Measurements from ENCODE around the gene WDR4. TPM values are rescaled to one million over a fixed set of nuclear protein-coding genes. Genes with fewer than 3 reads are reported as not detected.
"Not testable (repeated sequence)": the region's sequence is repeated elsewhere in the genome, so short reads cannot be mapped to it uniquely, and the experiment has no call there.

Gene WDR4
- total RNA-seq, 4 donors from 2014 or later: 13.0 to 30.6 (median 17.4) TPM

DNA sequence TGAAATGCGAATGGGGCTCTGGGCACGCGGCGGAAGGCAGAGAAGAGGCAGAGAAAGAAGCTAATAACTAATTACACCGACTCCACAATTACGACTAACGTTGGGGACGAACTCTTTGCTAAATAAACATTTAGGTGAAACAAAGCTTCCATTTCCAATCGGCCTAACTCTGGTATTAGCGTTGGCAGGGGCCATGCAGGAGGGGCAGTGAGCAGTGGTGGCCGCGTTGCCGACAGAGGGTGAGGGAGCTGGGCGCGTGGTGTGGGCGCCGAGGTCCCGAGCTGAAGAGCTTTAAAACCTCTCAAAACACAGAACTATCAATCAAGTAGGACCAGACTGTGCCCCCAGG lies 13.2 kb upstream of the WDR4 start:
- TF ChIP-seq, protein P1, sequence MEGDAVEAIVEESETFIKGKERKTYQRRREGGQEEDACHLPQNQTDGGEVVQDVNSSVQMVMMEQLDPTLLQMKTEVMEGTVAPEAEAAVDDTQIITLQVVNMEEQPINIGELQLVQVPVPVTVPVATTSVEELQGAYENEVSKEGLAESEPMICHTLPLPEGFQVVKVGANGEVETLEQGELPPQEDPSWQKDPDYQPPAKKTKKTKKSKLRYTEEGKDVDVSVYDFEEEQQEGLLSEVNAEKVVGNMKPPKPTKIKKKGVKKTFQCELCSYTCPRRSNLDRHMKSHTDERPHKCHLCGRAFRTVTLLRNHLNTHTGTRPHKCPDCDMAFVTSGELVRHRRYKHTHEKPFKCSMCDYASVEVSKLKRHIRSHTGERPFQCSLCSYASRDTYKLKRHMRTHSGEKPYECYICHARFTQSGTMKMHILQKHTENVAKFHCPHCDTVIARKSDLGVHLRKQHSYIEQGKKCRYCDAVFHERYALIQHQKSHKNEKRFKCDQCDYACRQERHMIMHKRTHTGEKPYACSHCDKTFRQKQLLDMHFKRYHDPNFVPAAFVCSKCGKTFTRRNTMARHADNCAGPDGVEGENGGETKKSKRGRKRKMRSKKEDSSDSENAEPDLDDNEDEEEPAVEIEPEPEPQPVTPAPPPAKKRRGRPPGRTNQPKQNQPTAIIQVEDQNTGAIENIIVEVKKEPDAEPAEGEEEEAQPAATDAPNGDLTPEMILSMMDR (IDR thresholded peaks at IDR 0.05): no peak
- TF ChIP-seq EP300 (IDR thresholded peaks at IDR 0.05) (no peak), POLR2A (IDR thresholded peaks at IDR 0.05) (no peak)
- H3K4me3 ChIP-seq: peak overlapping the region; percentile 66 to 97 (median 84)
- H3K4me1 ChIP-seq: peaks cover 0 to 27% (median 5%) of the 10 kb centered on the region in 4 donors
- H3K36me3 ChIP-seq: peaks cover 0 to 13% (median 0%) of the 10 kb centered on the region in 3 donors
- no peak for DNase-seq (ENCODE audit: low spot score in 2 of 2)
- 19 to 24% methylated on average over 17 to 18 of the region's 18 CpGs for WGBS, 2 donors
- no peaks in the 10 kb centered on the region for H3K9me3 ChIP-seq
- H3K27me3 ChIP-seq: no peaks in the 10 kb centered on the region
- peak overlapping the region; percentile 79 to 99 (median 94) for H3K27ac ChIP-seq

DNA sequence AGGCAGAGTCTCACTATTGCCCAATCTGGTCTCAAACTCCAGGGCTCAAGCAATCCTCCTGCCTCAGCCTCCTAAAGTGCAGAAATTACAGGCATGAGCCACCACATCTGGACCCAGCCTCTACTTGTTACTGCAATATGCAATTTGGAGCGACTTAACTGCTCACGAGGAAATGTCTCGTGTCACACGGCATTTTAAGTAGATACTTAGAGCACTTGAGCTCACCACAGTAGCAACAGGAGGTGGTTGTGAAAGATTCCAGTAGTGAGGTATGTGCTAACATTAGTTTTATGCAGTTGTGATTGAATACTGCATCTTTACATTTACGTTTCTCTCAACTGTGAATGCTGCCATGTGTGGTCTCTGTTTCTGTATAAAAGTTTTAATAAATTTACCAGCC lies 8.0 kb upstream of the WDR4 start:
- H3K4me3 ChIP-seq: no peak overlapping the region
- H3K27ac ChIP-seq: no peak overlapping the region
- H3K36me3 ChIP-seq: peaks cover 0 to 9% (median 0%) of the 10 kb centered on the region in 3 donors
- no peak for DNase-seq (ENCODE audit: low spot score in 2 of 2)
- TF ChIP-seq, protein P1 (IDR thresholded peaks at IDR 0.05): no peak
- TF ChIP-seq POLR2A (IDR thresholded peaks at IDR 0.05) (no peak), EP300 (IDR thresholded peaks at IDR 0.05) (no peak)
- H3K4me1 ChIP-seq: peaks cover 0 to 2% (median under 1%) of the 10 kb centered on the region in 4 donors
- 90 to 92% methylated on average over 5 of the region's 5 CpGs for WGBS, 2 donors
- no peaks in the 10 kb centered on the region for H3K9me3 ChIP-seq
- H3K27me3 ChIP-seq: no peaks in the 10 kb centered on the region

DNA sequence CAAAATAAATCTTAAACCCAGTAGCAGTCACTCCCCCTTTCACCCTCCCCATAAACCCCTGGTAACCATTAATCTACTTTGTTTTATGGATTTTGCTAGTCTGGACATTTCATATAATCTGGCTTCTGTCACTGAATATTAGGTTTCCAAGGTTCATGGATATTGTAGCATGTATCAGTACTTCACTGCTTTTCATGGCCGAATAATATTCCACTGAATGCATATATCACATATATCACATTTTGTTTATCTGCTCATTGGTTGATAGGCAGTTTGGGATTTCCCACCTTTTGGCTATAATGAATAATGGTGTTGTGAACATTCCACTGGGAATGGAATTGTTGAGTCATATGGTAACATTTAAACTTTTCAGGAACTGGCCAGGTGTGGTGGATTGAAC lies 4.6 kb upstream of the WDR4 start:
- TF ChIP-seq EP300 (IDR thresholded peaks at IDR 0.05) (no peak), POLR2A (IDR thresholded peaks at IDR 0.05) (no peak)
- TF ChIP-seq, protein P1 (IDR thresholded peaks at IDR 0.05): no peak
- WGBS, 2 donors: 46 to 90% methylated on average over 1 of the region's 1 CpG
- DNase-seq (ENCODE audit: low spot score in 2 of 2): no peak
- Histone ChIP-seq H3K36me3 (peaks cover 0 to 9% (median 0%) of the 10 kb centered on the region in 3 donors), H3K4me3 (no peak overlapping the region), H3K4me1 (peaks cover 0 to 9% (median 0%) of the 10 kb centered on the region in 4 donors), H3K9me3 (no peaks in the 10 kb centered on the region), H3K27ac (no peak overlapping the region), H3K27me3 (no peaks in the 10 kb centered on the region)

DNA sequence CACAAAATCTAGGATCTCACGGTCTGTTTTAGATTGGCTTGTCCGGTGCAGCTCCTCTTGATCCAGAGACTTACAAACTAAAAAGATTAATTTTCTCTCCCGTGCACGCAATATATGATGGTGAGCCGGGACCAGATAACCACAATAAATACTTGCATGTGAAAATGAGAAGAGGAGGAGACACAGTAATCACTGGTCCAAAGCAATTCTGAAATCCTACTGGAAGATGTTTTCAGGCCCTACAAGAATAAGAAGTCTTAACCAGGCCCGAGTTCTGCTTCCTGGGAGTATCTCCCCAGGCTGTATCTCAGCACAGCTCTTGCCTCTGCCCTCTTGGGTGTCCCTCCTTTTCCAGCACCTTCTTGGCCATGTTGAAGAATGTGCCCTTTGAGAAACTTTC lies 1.0 kb upstream of the WDR4 start:
- no peak overlapping the region for H3K27ac ChIP-seq
- peaks cover 0 to 23% (median 4%) of the 10 kb centered on the region in 4 donors for H3K4me1 ChIP-seq
- TF ChIP-seq, protein P1 (IDR thresholded peaks at IDR 0.05): no peak
- TF ChIP-seq EP300 (IDR thresholded peaks at IDR 0.05) (no peak), POLR2A (IDR thresholded peaks at IDR 0.05) (no peak)
- WGBS, 2 donors: 93 to 96% methylated on average over 6 of the region's 6 CpGs
- H3K4me3 ChIP-seq: peak overlapping the region in 2 of 4 donors; percentile 81 to 97
- peaks cover 0 to 21% (median 0%) of the 10 kb centered on the region in 3 donors for H3K36me3 ChIP-seq
- no peaks in the 10 kb centered on the region for H3K9me3 ChIP-seq
- DNase-seq (ENCODE audit: low spot score in 2 of 2): no peak
- H3K27me3 ChIP-seq: no peaks in the 10 kb centered on the region

DNA sequence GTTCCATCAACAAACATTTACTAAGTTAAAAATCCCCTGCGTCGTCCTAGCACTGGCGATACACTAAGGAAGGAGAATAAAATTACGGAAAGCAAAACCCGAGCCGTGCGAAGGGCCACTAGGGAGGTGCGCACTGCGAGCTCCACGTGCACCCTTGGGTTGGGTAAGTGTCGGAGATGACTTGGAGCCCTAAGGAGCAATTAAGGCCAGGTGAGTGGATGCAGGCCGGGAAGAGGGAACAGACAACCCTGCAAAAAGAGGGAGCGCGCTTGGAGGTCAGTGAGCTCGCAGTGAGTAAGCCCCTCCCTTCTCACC lies 704 bp downstream of the WDR4 start:
- TF ChIP-seq POLR2A (IDR thresholded peaks at IDR 0.05): no peak
- no peak for TF ChIP-seq EP300 (IDR thresholded peaks at IDR 0.05)
- TF ChIP-seq, protein P1 (IDR thresholded peaks at IDR 0.05): no peak
- Histone ChIP-seq H3K27me3 (no peaks in the 10 kb centered on the region), H3K27ac (peak overlapping the region; percentile 81 to 83 (median 82)), H3K4me3 (peak overlapping the region; percentile 81 to 97 (median 97)), H3K4me1 (peaks cover 0 to 23% (median 4%) of the 10 kb centered on the region in 4 donors), H3K36me3 (peaks cover 0 to 29% (median 0%) of the 10 kb centered on the region in 3 donors), H3K9me3 (no peaks in the 10 kb centered on the region)
- DNase-seq (ENCODE audit: low spot score in 2 of 2): no peak
- 0 to 1% methylated on average over 14 to 15 of the region's 15 CpGs for WGBS, 2 donors

GRCh38 chr21:42875811-42876210 lies 3.5 kb downstream of the WDR4 start:
- H3K9me3 ChIP-seq; H3K27me3 ChIP-seq; DNase-seq (ENCODE audit: low spot score in 2 of 2); H3K27ac ChIP-seq; H3K4me3 ChIP-seq: not testable (repeated sequence)
- Histone ChIP-seq H3K4me1 (peaks cover 0 to 23% (median 4%) of the 10 kb centered on the region in 4 donors), H3K36me3 (peaks cover 0 to 57% (median 17%) of the 10 kb centered on the region in 3 donors)
- 91 to 93% methylated on average over 10 of the region's 10 CpGs for WGBS, 2 donors
